MM.1S (cell line): ENCODE measurements around the gene GBP2.

Experiments
- CTCF ChIP-seq: fragments of 300-600 bp; sonication (generic); IDR thresholded peaks from 2 replicates; pipeline ENCODE4 v1.5.1; 2016; ENCODE audit warnings: antibody characterized with exemption, low read length, mixed read lengths
- EZH2phosphoT487 ChIP-seq: fragments of 300-600 bp; sonication (generic); IDR thresholded peaks from 2 replicates; pipeline ENCODE4 v1.6.1; 2018; ENCODE audit warnings: antibody characterized with exemption, low read length

GRCh38 chr1:89147678-89148658 lies 22.1 kb upstream of the GBP2 start:
- TF ChIP-seq CTCF (no peak), EZH2phosphoT487 (no peak)
